DND-41 (cell line): ENCODE measurements around the gene HES3.

Experiments
- ATAC-seq: fragments of 200-7000 bp; cut with Tn5 transposase; 3 replicates; pipeline ENCODE4 v1.9.1; 2021; ENCODE audit warnings: low read depth; ENCODE audit not compliant: insufficient read depth
- DNase-seq: peaks from one replicate; pipeline ENCODE4 v3.0.0-alpha.2; 2020
- H2AFZ ChIP-seq: 2 replicates; pipeline ENCODE4 v1.6.0; 2012; ENCODE audit warnings: low read depth, low read length
- H3K27ac ChIP-seq: 2 replicates; pipeline ENCODE4 v1.5.1; 2012; ENCODE audit warnings: low read length, inconsistent platforms
- H3K27me3 ChIP-seq: fragments of 200-600 bp; sonication (generic); 2 replicates; pipeline ENCODE4 v1.6.0; 2012; ENCODE audit warnings: low read length, mild to moderate bottlenecking, inconsistent platforms; ENCODE audit not compliant: insufficient read depth, poor library complexity
- H3K36me3 ChIP-seq: 2 replicates; pipeline ENCODE4 v1.5.1; 2012; ENCODE audit warnings: low read length, inconsistent platforms; ENCODE audit not compliant: insufficient read depth
- H3K4me1 ChIP-seq: 2 replicates; pipeline ENCODE4 v1.5.1; 2012; ENCODE audit warnings: mild to moderate bottlenecking, low read length; ENCODE audit not compliant: insufficient read depth
- H3K4me2 ChIP-seq: 2 replicates; pipeline ENCODE4 v1.6.0; 2012; ENCODE audit warnings: mild to moderate bottlenecking, moderate library complexity, low read length, inconsistent platforms; ENCODE audit not compliant: insufficient read depth
- H3K4me3 ChIP-seq, 2 experiments: fragments of 200-600 bp in 1 of 2; shearing (Covaris generic) in 1 of 2; 2 replicates each; pipeline ENCODE4 v1.5.1; 2012 to 2016; ENCODE audit warnings: inconsistent platforms in 2 of 2, low read length in 2 of 2, mild to moderate bottlenecking in 2 of 2, low read depth in 1 of 2, moderate library complexity in 1 of 2
- H3K79me2 ChIP-seq: 2 replicates; pipeline ENCODE4 v1.6.0; 2012; ENCODE audit warnings: low read length, inconsistent platforms; ENCODE audit not compliant: insufficient read depth
- H3K9ac ChIP-seq: 2 replicates; pipeline ENCODE4 v1.6.0; 2012; ENCODE audit warnings: low read depth, mild to moderate bottlenecking, inconsistent platforms, low read length, moderate library complexity
- H3K9me3 ChIP-seq: 2 replicates; pipeline ENCODE4 v1.5.1; 2012; ENCODE audit warnings: low read length, moderate library complexity, mild to moderate bottlenecking, inconsistent platforms; ENCODE audit not compliant: insufficient read depth, severe bottlenecking
- H4K20me1 ChIP-seq: 2 replicates; pipeline ENCODE4 v1.6.0; 2012; ENCODE audit warnings: low read length; ENCODE audit not compliant: insufficient read depth
- CTCF ChIP-seq: IDR thresholded peaks from 2 replicates; pipeline ENCODE4 v1.5.1; 2012; ENCODE audit warnings: borderline replicate concordance, low read length, moderate library complexity, mild to moderate bottlenecking; ENCODE audit not compliant: poor library complexity, severe bottlenecking; ENCODE audit errors: extremely low read depth
- EZH2 ChIP-seq: IDR thresholded peaks from 3 replicates; pipeline ENCODE4 v1.6.1; 2012; ENCODE audit warnings: borderline replicate concordance, low read depth, mild to moderate bottlenecking, moderate library complexity, low read length, inconsistent platforms; ENCODE audit not compliant: severe bottlenecking

HES3 gene

GRCh38 chr1:6276811-6277555 lies 33.0 kb downstream of the HES3 start:
- peaks cover 38% of the 10 kb centered on the region for H4K20me1 ChIP-seq
- H3K27me3 ChIP-seq = no peaks in the 10 kb centered on the region
- H3K36me3 ChIP-seq = peaks cover 83% of the 10 kb centered on the region
- ATAC-seq (no peak), DNase-seq (no peak)
- no peaks in the 10 kb centered on the region for H3K79me2 ChIP-seq
- no peak overlapping the region for H3K9ac ChIP-seq
- TF ChIP-seq EZH2 (no peak), CTCF (no peak)
- H3K27ac ChIP-seq = no peak overlapping the region
- H3K9me3 ChIP-seq = no peaks in the 10 kb centered on the region
- H3K4me2 ChIP-seq = no peak overlapping the region
- no peaks in the 10 kb centered on the region for H3K4me1 ChIP-seq
- no peak overlapping the region for H3K4me3 ChIP-seq
- no peak overlapping the region for H2AFZ ChIP-seq

GRCh38 chr1:6278263-6278662 lies 34.3 kb downstream of the HES3 start:
- Histone ChIP-seq H3K4me2 (no peak overlapping the region), H3K79me2 (no peaks in the 10 kb centered on the region), H3K9me3 (no peaks in the 10 kb centered on the region), H3K4me1 (no peaks in the 10 kb centered on the region), H2AFZ (no peak overlapping the region), H4K20me1 (peaks cover 41% of the 10 kb centered on the region), H3K9ac (no peak overlapping the region), H3K27ac (no peak overlapping the region), H3K4me3 (no peak overlapping the region), H3K36me3 (peaks cover 83% of the 10 kb centered on the region), H3K27me3 (no peaks in the 10 kb centered on the region)
- no peak for DNase-seq
- ATAC-seq = no peak
- TF ChIP-seq EZH2 (no peak), CTCF (no peak)

- peaks cover 42% of the 10 kb centered on the region for H4K20me1 ChIP-seq
- H3K4me2 ChIP-seq = no peak overlapping the region
- DNase-seq (no peak), ATAC-seq (no peak)
- no peak overlapping the region for H2AFZ ChIP-seq
- peaks cover 81% of the 10 kb centered on the region for H3K36me3 ChIP-seq
- H3K4me3 ChIP-seq = no peak overlapping the region
- no peak overlapping the region for H3K9ac ChIP-seq
- H3K9me3 ChIP-seq = no peaks in the 10 kb centered on the region
- no peaks in the 10 kb centered on the region for H3K4me1 ChIP-seq
- no peak overlapping the region for H3K27ac ChIP-seq
- no peak for TF ChIP-seq EZH2
- TF ChIP-seq CTCF = no peak
- no peaks in the 10 kb centered on the region for H3K27me3 ChIP-seq
- H3K79me2 ChIP-seq = no peaks in the 10 kb centered on the region
Observed at GRCh38 chr1:6279066-6279465, 35.1 kb downstream of the HES3 start.
